HepG2 (cell line): ENCODE measurements around the gene CRADD. TPM values are rescaled to one million over a fixed set of nuclear protein-coding genes. Genes with fewer than 3 reads are reported as not detected.

Source experiments
- ATAC-seq: fragments of 200-7000 bp; cut with Tn5 transposase; 3 replicates; pipeline ENCODE4 v1.9.1; 2020; ENCODE audit warnings: mild to moderate bottlenecking, moderate library complexity
- BruUV-seq: library from RNA; stranded (reverse); fragments of 400-500 nt; replicated peaks from 2 replicates; lab custom pipeline; 2021; lab: Mats Ljungman, UMichigan
- CTCF ChIA-PET: fragments of 300-600 bp; formaldehyde crosslinking; extraction: SDS; loops from one replicate; lab custom pipeline; 2021; ENCODE audit warnings: low total read pairs, inconsistent platforms, low intra/inter-chr PET ratio; lab: Yijun Ruan, JAX
- POLR2A ChIA-PET: fragments of 350-600 bp; sonication (Branson Sonifier 250); formaldehyde crosslinking; loops from one replicate; lab custom pipeline; 2020; ENCODE audit warnings: antibody characterized with exemption, inconsistent platforms; lab: Yijun Ruan, JAX
- DNase-seq: peaks from one replicate; pipeline ENCODE4 v3.0.0-alpha.2; 2015; ENCODE audit warnings: low spot score
- FAIRE-seq: peaks from 3 replicates; lab custom pipeline; 2011; peaks lifted over from hg19 to GRCh38; lab: Jason Lieb, UNC
- H2AFZ ChIP-seq: one replicate; pipeline ENCODE4 v1.6.1; 2011; ENCODE audit warnings: low read length, inconsistent platforms
- H3K27ac ChIP-seq: fragments of 300-600 bp; 3 replicates; pipeline ENCODE4 v1.8.0; 2011; ENCODE audit warnings: mixed run types, mild to moderate bottlenecking, mixed read lengths, low read length, inconsistent platforms; ENCODE audit not compliant: insufficient read depth; ENCODE audit errors: extremely low read length
- H3K27me3 ChIP-seq, 2 experiments: fragments of 200-600 bp in 1 of 2; 2 replicates in 1 of 2; 3 replicates in 1 of 2; pipeline versions ENCODE4 v1.6.0 to v1.8.0; 2011; ENCODE audit warnings: low read length in 2 of 2, mild to moderate bottlenecking in 2 of 2, moderate library complexity in 2 of 2, inconsistent platforms in 1 of 2; ENCODE audit not compliant: insufficient read depth in 2 of 2, control insufficient read depth in 1 of 2
- H3K36me3 ChIP-seq, 2 experiments: fragments of 200-600 bp in 1 of 2; replicated peaks in 1 of 2; 2 replicates in 1 of 2; 3 replicates in 1 of 2; pipeline versions ENCODE4 v1.5.1 to v1.8.0; 2011; ENCODE audit warnings: low read length in 2 of 2, inconsistent platforms in 1 of 2; ENCODE audit not compliant: insufficient read depth in 2 of 2, control insufficient read depth in 1 of 2
- H3K4me1 ChIP-seq: 2 replicates; pipeline ENCODE4 v1.5.1; 2012; ENCODE audit warnings: low read length, inconsistent platforms; ENCODE audit not compliant: insufficient read depth
- H3K4me2 ChIP-seq: 2 replicates; pipeline ENCODE4 v1.6.0; 2011; ENCODE audit warnings: low read depth, low read length, inconsistent platforms
- H3K4me3 ChIP-seq, 3 experiments: fragments of 200-600 bp in 1 of 3; sonication (generic), shearing (Covaris generic) in 1 of 3; replicated peaks in 1 of 3; 2 replicates each; pipeline ENCODE4 v1.5.1; 2011 to 2016; ENCODE audit warnings: low read length in 3 of 3, inconsistent platforms in 2 of 3, low read depth in 2 of 3, mild to moderate bottlenecking in 2 of 3, control low read depth in 1 of 3, mixed read lengths in 1 of 3; ENCODE audit not compliant: insufficient read depth in 1 of 3
- H3K79me2 ChIP-seq: one replicate; pipeline ENCODE4 v1.6.1; 2011; ENCODE audit warnings: low read length, inconsistent platforms; ENCODE audit not compliant: insufficient read depth
- H3K9ac ChIP-seq: 2 replicates; pipeline ENCODE4 v1.6.0; 2011; ENCODE audit warnings: mild to moderate bottlenecking, low read depth, low read length, inconsistent platforms; ENCODE audit not compliant: insufficient read depth
- H3K9me3 ChIP-seq: 2 replicates; pipeline ENCODE4 v1.5.1; 2012; ENCODE audit warnings: mild to moderate bottlenecking, low read length
- H4K20me1 ChIP-seq: 2 replicates; pipeline ENCODE4 v1.6.0; 2011; ENCODE audit warnings: inconsistent platforms, mild to moderate bottlenecking, low read length, moderate library complexity; ENCODE audit not compliant: insufficient read depth
- CBFB ChIP-seq: sonication (generic); formaldehyde crosslinking; IDR thresholded peaks from 2 replicates; pipeline ENCODE4 v1.4.0; 2020; ENCODE audit warnings: missing genetic modification reagents
- DMAP1 ChIP-seq: IDR thresholded peaks from 2 replicates; pipeline ENCODE4 v1.6.1; 2016
- GPBP1L1 ChIP-seq: sonication (generic); formaldehyde crosslinking; IDR thresholded peaks from 2 replicates; pipeline ENCODE4 v1.5.0; 2020; ENCODE audit warnings: mild to moderate bottlenecking, missing genetic modification reagents
- HBP1 ChIP-seq: IDR thresholded peaks from 2 replicates; pipeline ENCODE4 v1.6.1; 2016; ENCODE audit warnings: low read depth, control low read depth
- PHF21A ChIP-seq: sonication (generic); formaldehyde crosslinking; IDR thresholded peaks from 2 replicates; pipeline ENCODE4 v1.5.0; 2020; ENCODE audit warnings: mild to moderate bottlenecking, missing genetic modification reagents
- TMF1 ChIP-seq: sonication (generic); formaldehyde crosslinking; IDR thresholded peaks from 2 replicates; pipeline ENCODE4 v1.8.1; 2022; ENCODE audit warnings: low read depth, missing genetic modification reagents
- ZNF496 ChIP-seq: sonication (generic); formaldehyde crosslinking; IDR thresholded peaks from 2 replicates; pipeline ENCODE4 v1.8.1; 2023; ENCODE audit warnings: mild to moderate bottlenecking, moderate library complexity, missing genetic modification reagents; ENCODE audit not compliant: insufficient replicate concordance
- WGBS: methylation state at CpG from one replicate; pipeline ENCODE4 v1.1.6; 2017; ENCODE audit warnings: low lambda C conversion rate; 5-methylcytosine and 5-hydroxymethylcytosine counted together
- in situ Hi-C: cut with HindIII; loops from 2 replicates; pipeline ENCODE4 v1.10.0; 2017; ENCODE audit warnings: low pct_unique_long_range_greater_than_20kb; ENCODE audit not compliant: extremely low pct_ligation_motif_present
- intact Hi-C: fragments of 100-400 bp; cut with micrococcal nuclease; formaldehyde crosslinking; loops from one replicate; pipeline ENCODE4 v1.10.0; 2022; ENCODE audit not compliant: unreplicated experiment
- polyA plus RNA-seq, 8 experiments: library from polyadenylated mRNA; depleted of rRNA in 3 of 8; stranded (reverse) in 7 of 8; unstranded in 1 of 8; fragments of >200 nt; fragmentation: Illumina TruSeq in 4 of 8; extraction: Trizol in 4 of 8; gene quantifications; 2 replicates each; pipeline versions ENCODE4 v1.2.1 to v1.2.3, GENCODE V29; 2011 to 2016; ENCODE audit warnings: low read depth in 4 of 8, missing spikeins in 1 of 8, mixed read lengths in 1 of 8; ENCODE audit not compliant: insufficient read depth in 1 of 8
- total RNA-seq, 5 experiments: library from RNA; depleted of rRNA; stranded (reverse); fragments of >200 nt; fragmentation: Illumina TruSeq; extraction: Trizol; gene quantifications; 2 replicates each; pipeline ENCODE4 v1.2.3, GENCODE V29; 2016; ENCODE audit warnings: low read depth in 1 of 5
- TF ChIP-seq, protein P1 (sequence below): sonication (generic); formaldehyde crosslinking; IDR thresholded peaks from 2 replicates; pipeline ENCODE4 v1.4.0; 2020; ENCODE audit warnings: missing genetic modification reagents

The CRADD gene
- total and polyA plus RNA-seq, 2 of the 13 experiments (the other 11 are each of a cell fraction or from before 2014, with no cell fraction given), result 12.4 to 18.8 TPM

- Histone ChIP-seq H3K36me3 (no peaks in the 10 kb centered on the region), H4K20me1 (no peaks in the 10 kb centered on the region), H3K4me1 (no peaks in the 10 kb centered on the region), H3K4me2 (no peak overlapping the region), H3K27ac (no peak overlapping the region), H3K27me3 (no peaks in the 10 kb centered on the region), H3K79me2 (no peaks in the 10 kb centered on the region), H3K9ac (no peak overlapping the region), H2AFZ (no peak overlapping the region), H3K9me3 (peaks cover 15% of the 10 kb centered on the region), H3K4me3 (no peak overlapping the region)
- DNase-seq (no peak), FAIRE-seq (no peak), ATAC-seq (no peak)
- TF ChIP-seq PHF21A (CRISPR knock-in tag), result no peak
- no peak for TF ChIP-seq CBFB (CRISPR knock-in tag)
- TF ChIP-seq HBP1 (CRISPR knock-in tag), result no peak
- no peak for TF ChIP-seq GPBP1L1 (CRISPR knock-in tag)
- no peak for TF ChIP-seq DMAP1 (CRISPR knock-in tag)
- no peak for TF ChIP-seq TMF1 (CRISPR knock-in tag)
- TF ChIP-seq ZNF496 (CRISPR knock-in tag), result no peak
- TF ChIP-seq, protein P1, sequence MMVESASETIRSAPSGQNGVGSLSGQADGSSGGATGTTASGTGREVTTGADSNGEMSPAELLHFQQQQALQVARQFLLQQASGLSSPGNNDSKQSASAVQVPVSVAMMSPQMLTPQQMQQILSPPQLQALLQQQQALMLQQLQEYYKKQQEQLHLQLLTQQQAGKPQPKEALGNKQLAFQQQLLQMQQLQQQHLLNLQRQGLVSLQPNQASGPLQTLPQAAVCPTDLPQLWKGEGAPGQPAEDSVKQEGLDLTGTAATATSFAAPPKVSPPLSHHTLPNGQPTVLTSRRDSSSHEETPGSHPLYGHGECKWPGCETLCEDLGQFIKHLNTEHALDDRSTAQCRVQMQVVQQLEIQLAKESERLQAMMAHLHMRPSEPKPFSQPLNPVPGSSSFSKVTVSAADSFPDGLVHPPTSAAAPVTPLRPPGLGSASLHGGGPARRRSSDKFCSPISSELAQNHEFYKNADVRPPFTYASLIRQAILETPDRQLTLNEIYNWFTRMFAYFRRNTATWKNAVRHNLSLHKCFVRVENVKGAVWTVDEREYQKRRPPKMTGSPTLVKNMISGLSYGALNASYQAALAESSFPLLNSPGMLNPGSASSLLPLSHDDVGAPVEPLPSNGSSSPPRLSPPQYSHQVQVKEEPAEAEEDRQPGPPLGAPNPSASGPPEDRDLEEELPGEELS (CRISPR knock-in tag), result no peak
- in situ Hi-C loops, result no loop called here
- WGBS, result 93% methylated on average over 2 of the region's 2 CpGs
- ChIA-PET CTCF (no interaction called here), POLR2A (no interaction called here)
- intact Hi-C loops, result no loop called here
- no TSS peak for BruUV-seq
Observed at GRCh38 chr12:93706824-93707223, 29.6 kb downstream of the CRADD start.
